Keratinocyte (primary cell): ENCODE results near the gene CNN3.

Experiments used
- EZH2 ChIP-seq: IDR thresholded peaks from one replicate; pipeline ENCODE4 v1.6.1; 2012; ENCODE audit warnings: inconsistent platforms, mild to moderate bottlenecking, low read length, moderate library complexity
- TF ChIP-seq, protein P1 (sequence below), 3 experiments: IDR thresholded peaks in 1 of 3; conservative IDR thresholded peaks in 1 of 3; optimal IDR thresholded peaks in 1 of 3; 2 replicates in 2 of 3; 3 replicates in 1 of 3; pipeline versions ENCODE3 to v1.5.1; 2011; ENCODE audit warnings: low read length in 3 of 3, mild to moderate bottlenecking in 3 of 3, moderate library complexity in 2 of 3, control low read depth in 1 of 3, inconsistent platforms in 1 of 3; ENCODE audit not compliant: insufficient read depth in 2 of 3; ENCODE audit errors: extremely low read depth in 1 of 3

DNA sequence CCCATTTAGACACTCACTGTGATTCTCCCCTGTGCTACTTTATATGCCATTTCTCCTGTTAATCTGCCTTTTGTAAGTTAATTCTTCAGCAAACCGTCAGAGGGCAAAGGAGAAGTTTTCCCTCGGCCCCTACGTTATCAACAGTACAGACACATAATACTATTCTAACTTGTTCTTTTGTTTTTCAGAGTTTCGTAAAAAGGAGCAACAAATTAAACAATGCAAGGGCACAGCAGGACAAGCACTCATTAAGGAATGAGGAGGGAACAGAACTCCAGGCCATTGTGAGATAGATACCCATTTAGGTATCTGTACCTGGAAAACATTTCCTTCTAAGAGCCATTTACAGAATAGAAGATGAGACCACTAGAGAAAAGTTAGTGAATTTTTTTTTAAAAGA lies 32.3 kb downstream of the CNN3 start:
- TF ChIP-seq EZH2: no peak
- TF ChIP-seq, protein P1, sequence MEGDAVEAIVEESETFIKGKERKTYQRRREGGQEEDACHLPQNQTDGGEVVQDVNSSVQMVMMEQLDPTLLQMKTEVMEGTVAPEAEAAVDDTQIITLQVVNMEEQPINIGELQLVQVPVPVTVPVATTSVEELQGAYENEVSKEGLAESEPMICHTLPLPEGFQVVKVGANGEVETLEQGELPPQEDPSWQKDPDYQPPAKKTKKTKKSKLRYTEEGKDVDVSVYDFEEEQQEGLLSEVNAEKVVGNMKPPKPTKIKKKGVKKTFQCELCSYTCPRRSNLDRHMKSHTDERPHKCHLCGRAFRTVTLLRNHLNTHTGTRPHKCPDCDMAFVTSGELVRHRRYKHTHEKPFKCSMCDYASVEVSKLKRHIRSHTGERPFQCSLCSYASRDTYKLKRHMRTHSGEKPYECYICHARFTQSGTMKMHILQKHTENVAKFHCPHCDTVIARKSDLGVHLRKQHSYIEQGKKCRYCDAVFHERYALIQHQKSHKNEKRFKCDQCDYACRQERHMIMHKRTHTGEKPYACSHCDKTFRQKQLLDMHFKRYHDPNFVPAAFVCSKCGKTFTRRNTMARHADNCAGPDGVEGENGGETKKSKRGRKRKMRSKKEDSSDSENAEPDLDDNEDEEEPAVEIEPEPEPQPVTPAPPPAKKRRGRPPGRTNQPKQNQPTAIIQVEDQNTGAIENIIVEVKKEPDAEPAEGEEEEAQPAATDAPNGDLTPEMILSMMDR (optimal IDR thresholded peaks at IDR 0.05 in 1 of 3, IDR thresholded peaks at IDR 0.05 in 1 of 3, conservative IDR thresholded peaks at IDR 0.05 in 1 of 3; ENCODE audit: extremely low read depth in 1 of 3, insufficient read depth in 2 of 3, low read length in 3 of 3): no peak
